Type B pancreatic cell (in vitro differentiated cells): ENCODE measurements around the gene ADAM22. TPM values are rescaled to one million over a fixed set of nuclear protein-coding genes. Genes with fewer than 3 reads are reported as not detected.

Experiments used
- DNase-seq: peaks from one replicate; pipeline ENCODE4 v3.0.0; 2021; ENCODE audit warnings: mixed read lengths; ENCODE audit not compliant: unreplicated experiment; ENCODE audit errors: extremely low spot score
- H3K27ac Mint-ChIP-seq: 2 replicates; pipeline ENCODE4 v1.8.0; 2021; ENCODE audit warnings: mild to moderate bottlenecking, mixed read lengths
- H3K27me3 Mint-ChIP-seq: 2 replicates; pipeline ENCODE4 v1.8.0; 2021; ENCODE audit warnings: mixed read lengths
- H3K36me3 Mint-ChIP-seq: 2 replicates; pipeline ENCODE4 v1.8.0; 2021; ENCODE audit warnings: mixed read lengths
- H3K4me1 Mint-ChIP-seq: one replicate; pipeline ENCODE4 v1.8.0; 2021; ENCODE audit warnings: mixed read lengths; ENCODE audit not compliant: unreplicated experiment
- H3K4me3 Mint-ChIP-seq: 2 replicates; pipeline ENCODE4 v1.8.0; 2021; ENCODE audit warnings: mild to moderate bottlenecking, mixed read lengths
- H3K9me3 Mint-ChIP-seq: 2 replicates; pipeline ENCODE4 v1.8.0; 2021; ENCODE audit warnings: mixed read lengths
- CTCF ChIP-seq: fragments of 200-600 bp; sonication (generic); conservative IDR thresholded peaks from 2 replicates; pipeline ENCODE4 v1.5.0; 2021; ENCODE audit warnings: antibody characterized with exemption, mild to moderate bottlenecking
- total RNA-seq: library from RNA; stranded (reverse); gene quantifications from 2 replicates; pipeline ENCODE4 v1.2.1, GENCODE V29; 2021; ENCODE audit warnings: low replicate concordance

ADAM22 gene
- total RNA-seq, 1 donor from 2014 or later: 8.1 TPM

GRCh38 chr7:88034083-88034695 is 100.1 kb downstream of the ADAM22 start:
- no peak for TF ChIP-seq CTCF
- Mint-ChIP-seq H3K27me3 (no peaks in the 10 kb centered on the region), H3K4me3 (no peak overlapping the region), H3K9me3 (peaks cover 17% of the 10 kb centered on the region), H3K4me1 (no peaks in the 10 kb centered on the region), H3K27ac (no peak overlapping the region), H3K36me3 (peaks cover 6% of the 10 kb centered on the region)
- DNase-seq: no peak

- no peak overlapping the region for H3K27ac Mint-ChIP-seq
- peaks cover 7% of the 10 kb centered on the region for H3K9me3 Mint-ChIP-seq
- peaks cover 6% of the 10 kb centered on the region for H3K36me3 Mint-ChIP-seq
- H3K4me3 Mint-ChIP-seq: no peak overlapping the region
- H3K27me3 Mint-ChIP-seq: no peaks in the 10 kb centered on the region
- no peaks in the 10 kb centered on the region for H3K4me1 Mint-ChIP-seq
- no peak for DNase-seq
- TF ChIP-seq CTCF: no peak
Measured at GRCh38 chr7:88037050-88037449, 103.0 kb downstream of the ADAM22 start.

GRCh38 chr7:88040694-88041093 is 106.6 kb downstream of the ADAM22 start:
- Mint-ChIP-seq H3K4me1 (no peaks in the 10 kb centered on the region), H3K4me3 (no peak overlapping the region), H3K27me3 (no peaks in the 10 kb centered on the region), H3K36me3 (no peaks in the 10 kb centered on the region), H3K27ac (no peak overlapping the region), H3K9me3 (no peaks in the 10 kb centered on the region)
- TF ChIP-seq CTCF: no peak
- no peak for DNase-seq

- TF ChIP-seq CTCF: no peak
- Mint-ChIP-seq H3K9me3 (no peaks in the 10 kb centered on the region), H3K4me3 (no peak overlapping the region), H3K27me3 (no peaks in the 10 kb centered on the region), H3K4me1 (no peaks in the 10 kb centered on the region), H3K36me3 (no peaks in the 10 kb centered on the region), H3K27ac (no peak overlapping the region)
- DNase-seq: no peak
Measured at GRCh38 chr7:88041583-88041982, 107.5 kb downstream of the ADAM22 start.

DNA sequence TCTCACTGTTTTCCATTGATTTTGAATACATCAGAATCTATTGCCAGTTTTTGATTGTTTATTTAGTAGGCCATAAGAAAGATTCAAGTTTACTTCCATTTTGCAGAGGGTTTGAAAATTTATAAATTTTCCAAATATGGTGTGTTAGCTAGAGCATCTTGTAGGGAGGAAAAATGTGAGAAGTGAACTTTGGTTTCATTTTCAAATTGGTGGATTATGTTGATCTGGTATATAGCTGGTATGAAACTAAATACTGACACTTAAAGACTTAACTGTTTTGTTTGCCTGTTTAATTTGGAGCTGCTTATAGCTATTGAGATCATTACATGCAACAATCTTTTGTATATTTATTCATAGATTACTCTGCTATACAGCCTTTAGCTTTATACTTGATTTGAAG is 108.1 kb downstream of the ADAM22 start:
- Mint-ChIP-seq H3K27me3 (no peaks in the 10 kb centered on the region), H3K9me3 (no peaks in the 10 kb centered on the region), H3K27ac (no peak overlapping the region), H3K36me3 (no peaks in the 10 kb centered on the region), H3K4me3 (no peak overlapping the region), H3K4me1 (peaks cover 2% of the 10 kb centered on the region)
- no peak for TF ChIP-seq CTCF
- no peak for DNase-seq

DNA sequence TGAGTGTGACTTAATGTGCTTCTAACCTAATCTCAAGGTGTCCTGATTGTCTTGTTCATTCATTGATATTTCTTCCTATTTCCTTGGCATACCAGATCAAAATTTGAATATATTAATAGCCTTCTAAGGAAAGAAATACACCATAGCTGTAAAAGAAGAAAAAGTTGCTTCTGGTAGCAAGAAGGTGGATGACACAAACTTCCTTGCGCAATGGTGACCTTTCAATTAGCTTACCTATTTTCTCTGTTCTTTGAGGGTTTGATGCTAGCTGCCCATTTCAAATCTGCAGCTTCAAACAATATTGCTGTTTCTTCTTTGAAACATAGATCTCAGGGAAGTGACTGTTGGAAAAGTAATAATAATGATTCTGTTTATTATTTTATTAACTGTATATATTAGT is 108.8 kb downstream of the ADAM22 start:
- Mint-ChIP-seq H3K4me1 (peaks cover 4% of the 10 kb centered on the region), H3K27ac (no peak overlapping the region), H3K4me3 (no peak overlapping the region), H3K36me3 (no peaks in the 10 kb centered on the region), H3K9me3 (no peaks in the 10 kb centered on the region), H3K27me3 (no peaks in the 10 kb centered on the region)
- no peak for TF ChIP-seq CTCF
- no peak for DNase-seq
